Calu3 (cell line): ENCODE measurements around the gene ANKEF1. TPM values are rescaled to one million over a fixed set of nuclear protein-coding genes. Genes with fewer than 3 reads are reported as not detected.

Source experiments
- BruUV-seq: library from RNA; stranded (reverse); fragments of 400-500 nt; replicated peaks from 2 replicates; lab custom pipeline; 2021; lab: Mats Ljungman, UMichigan
- CTCF ChIA-PET: fragments of 300-600 bp; sonication (Branson Sonifier 250); formaldehyde crosslinking; loops from one replicate; lab custom pipeline; 2022; ENCODE audit warnings: antibody characterized with exemption; lab: Charles Lee
- DNase-seq: peaks from one replicate; pipeline ENCODE4 v3.0.0; 2022
- H3K27ac Mint-ChIP-seq: one replicate; pipeline ENCODE4 v1.8.0; 2022; ENCODE audit warnings: mixed read lengths; ENCODE audit not compliant: unreplicated experiment
- H3K27me3 Mint-ChIP-seq: one replicate; pipeline ENCODE4 v1.8.0; 2022; ENCODE audit warnings: mixed read lengths; ENCODE audit not compliant: unreplicated experiment
- H3K36me3 Mint-ChIP-seq: one replicate; pipeline ENCODE4 v1.8.0; 2022; ENCODE audit warnings: mild to moderate bottlenecking, moderate library complexity, mixed read lengths; ENCODE audit not compliant: insufficient read depth, unreplicated experiment
- H3K4me1 Mint-ChIP-seq: one replicate; pipeline ENCODE4 v1.8.0; 2022; ENCODE audit warnings: mild to moderate bottlenecking, low read depth, mixed read lengths; ENCODE audit not compliant: unreplicated experiment
- H3K4me3 Mint-ChIP-seq: one replicate; pipeline ENCODE4 v1.8.0; 2022; ENCODE audit warnings: mild to moderate bottlenecking, low read depth, moderate library complexity, mixed read lengths; ENCODE audit not compliant: unreplicated experiment
- H3K9me3 Mint-ChIP-seq: one replicate; pipeline ENCODE4 v1.8.0; 2022; ENCODE audit warnings: low read depth, mixed read lengths; ENCODE audit not compliant: unreplicated experiment
- intact Hi-C: fragments of 100-400 bp; cut with micrococcal nuclease; formaldehyde crosslinking; loops from one replicate; pipeline ENCODE4 v1.10.0; 2022; ENCODE audit not compliant: unreplicated experiment
- total RNA-seq: library from RNA; stranded (reverse); gene quantifications from 2 replicates; pipeline ENCODE4 v1.2.3, GENCODE V29; 2022
- TF ChIP-seq, protein P1 (sequence below): fragments of 200-600 bp; IDR thresholded peaks from one replicate; pipeline ENCODE4 v1.8.0; 2022; ENCODE audit warnings: antibody characterized with exemption; ENCODE audit not compliant: unreplicated experiment

Gene ANKEF1
- total RNA-seq, 1 experiment from 2014 or later, result 9.0 TPM

DNA sequence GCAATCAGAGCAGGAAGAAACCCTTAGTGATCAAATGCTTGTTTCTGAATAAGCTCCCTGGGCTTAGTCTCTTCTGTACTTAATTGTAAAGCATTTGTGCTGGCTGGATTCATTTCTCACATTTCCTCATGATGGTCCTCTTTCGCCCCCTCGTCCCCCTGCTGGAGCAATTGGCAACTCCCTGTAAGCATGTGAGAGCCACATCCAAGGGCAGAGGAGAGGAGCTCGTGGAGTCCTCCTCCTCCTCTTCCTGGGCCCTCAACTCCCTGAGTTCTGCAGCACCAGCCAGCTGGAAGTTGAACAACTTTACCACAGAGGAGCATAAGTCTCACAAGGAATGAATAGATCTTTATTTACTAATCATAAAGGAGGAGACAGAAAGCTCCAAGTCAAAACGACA lies 12.6 kb downstream of the ANKEF1 start:
- Mint-ChIP-seq H3K27ac (no peak overlapping the region), H3K9me3 (no peaks in the 10 kb centered on the region), H3K27me3 (no peaks in the 10 kb centered on the region), H3K36me3 (peaks cover 4% of the 10 kb centered on the region), H3K4me1 (no peaks in the 10 kb centered on the region), H3K4me3 (no peak overlapping the region)
- intact Hi-C loops, result no loop called here
- no TSS peak for BruUV-seq
- TF ChIP-seq, protein P1, sequence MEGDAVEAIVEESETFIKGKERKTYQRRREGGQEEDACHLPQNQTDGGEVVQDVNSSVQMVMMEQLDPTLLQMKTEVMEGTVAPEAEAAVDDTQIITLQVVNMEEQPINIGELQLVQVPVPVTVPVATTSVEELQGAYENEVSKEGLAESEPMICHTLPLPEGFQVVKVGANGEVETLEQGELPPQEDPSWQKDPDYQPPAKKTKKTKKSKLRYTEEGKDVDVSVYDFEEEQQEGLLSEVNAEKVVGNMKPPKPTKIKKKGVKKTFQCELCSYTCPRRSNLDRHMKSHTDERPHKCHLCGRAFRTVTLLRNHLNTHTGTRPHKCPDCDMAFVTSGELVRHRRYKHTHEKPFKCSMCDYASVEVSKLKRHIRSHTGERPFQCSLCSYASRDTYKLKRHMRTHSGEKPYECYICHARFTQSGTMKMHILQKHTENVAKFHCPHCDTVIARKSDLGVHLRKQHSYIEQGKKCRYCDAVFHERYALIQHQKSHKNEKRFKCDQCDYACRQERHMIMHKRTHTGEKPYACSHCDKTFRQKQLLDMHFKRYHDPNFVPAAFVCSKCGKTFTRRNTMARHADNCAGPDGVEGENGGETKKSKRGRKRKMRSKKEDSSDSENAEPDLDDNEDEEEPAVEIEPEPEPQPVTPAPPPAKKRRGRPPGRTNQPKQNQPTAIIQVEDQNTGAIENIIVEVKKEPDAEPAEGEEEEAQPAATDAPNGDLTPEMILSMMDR, result no peak
- CTCF ChIA-PET, result no interaction called here
- DNase-seq, result peak; percentile 9

DNA sequence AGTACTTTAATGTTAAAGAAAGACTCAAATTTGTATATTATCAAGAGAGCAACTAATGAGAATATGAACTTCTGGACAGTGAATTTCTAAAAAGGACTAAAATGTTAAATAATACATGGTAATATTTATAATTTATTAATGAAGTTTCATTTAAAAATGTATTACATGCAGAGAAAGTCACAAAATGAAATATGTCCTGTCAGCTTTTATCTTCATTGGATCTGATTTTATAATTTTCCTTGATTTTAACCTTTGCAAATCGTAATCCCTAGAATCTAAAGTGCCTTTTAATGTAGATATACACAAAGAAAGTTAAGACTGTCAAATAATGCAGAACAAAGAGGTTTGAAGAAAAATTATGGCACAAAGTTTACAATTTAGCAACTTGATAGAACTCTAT lies 16.4 kb downstream of the ANKEF1 start:
- intact Hi-C loops, result no loop called here
- Mint-ChIP-seq H3K36me3 (peaks cover 7% of the 10 kb centered on the region), H3K4me3 (no peak overlapping the region), H3K27ac (no peak overlapping the region), H3K9me3 (no peaks in the 10 kb centered on the region), H3K27me3 (no peaks in the 10 kb centered on the region), H3K4me1 (no peaks in the 10 kb centered on the region)
- TF ChIP-seq, protein P1, result no peak
- DNase-seq, result no peak
- CTCF ChIA-PET, result no interaction called here
- BruUV-seq, result no TSS peak

DNA sequence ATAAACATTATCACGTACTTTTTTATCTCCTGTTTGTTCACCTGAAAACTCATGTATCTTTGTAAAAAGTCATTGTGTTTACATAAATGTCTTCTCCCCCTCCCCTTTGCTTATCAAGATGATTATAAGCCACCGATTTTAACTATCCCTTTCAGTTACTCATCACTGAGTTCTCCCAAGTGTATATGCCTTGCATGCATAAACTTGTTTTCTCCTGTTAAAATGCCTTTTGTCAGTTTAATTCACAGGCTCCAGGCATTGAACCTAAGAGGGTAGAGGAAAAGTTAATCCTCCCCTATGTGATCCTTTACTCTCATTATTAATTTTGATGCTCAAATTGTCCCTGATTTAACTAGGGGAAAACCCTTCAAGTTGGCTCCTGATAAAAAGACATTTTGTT lies 24.2 kb downstream of the ANKEF1 start:
- Mint-ChIP-seq H3K27ac (no peak overlapping the region), H3K27me3 (no peaks in the 10 kb centered on the region), H3K4me1 (peaks cover 9% of the 10 kb centered on the region), H3K36me3 (peaks cover 4% of the 10 kb centered on the region), H3K4me3 (no peak overlapping the region), H3K9me3 (no peaks in the 10 kb centered on the region)
- BruUV-seq, result no TSS peak
- TF ChIP-seq, protein P1, result no peak
- DNase-seq, result no peak
- CTCF ChIA-PET, result no interaction called here
- intact Hi-C loops, result no loop called here

DNA sequence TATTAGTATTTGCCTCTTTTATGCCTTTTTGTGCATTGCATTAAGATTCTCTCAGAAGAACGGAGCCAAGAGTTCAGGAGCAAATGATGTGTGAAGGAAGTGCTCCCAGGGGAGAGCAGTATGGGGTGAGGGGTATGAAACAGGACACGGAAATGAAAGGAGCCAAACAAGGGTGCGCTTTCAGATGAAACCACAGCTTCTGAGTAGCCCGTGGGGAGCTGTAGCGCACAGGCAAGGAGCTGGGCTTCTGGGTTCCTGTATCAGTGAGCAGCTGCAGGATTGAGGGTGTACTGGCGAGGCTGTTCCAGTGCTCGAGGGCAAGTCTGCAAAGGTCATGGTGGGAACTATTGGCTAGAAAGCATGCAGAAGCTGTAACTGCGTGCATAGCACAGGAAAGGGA lies 25.4 kb downstream of the ANKEF1 start:
- TF ChIP-seq, protein P1, result no peak
- Mint-ChIP-seq H3K9me3 (no peaks in the 10 kb centered on the region), H3K4me3 (no peak overlapping the region), H3K4me1 (peaks cover 12% of the 10 kb centered on the region), H3K36me3 (peaks cover 4% of the 10 kb centered on the region), H3K27ac (no peak overlapping the region), H3K27me3 (no peaks in the 10 kb centered on the region)
- intact Hi-C loops, result no loop called here
- BruUV-seq, result no TSS peak
- CTCF ChIA-PET, result no interaction called here
- no peak for DNase-seq
